Measurements from ENCODE around the gene SPATA7. TPM values are rescaled to one million over a fixed set of nuclear protein-coding genes. Genes with fewer than 3 reads are reported as not detected.

Gene SPATA7
- total RNA-seq, 1 experiment from 2014 or later = 8.0 TPM

- TF ChIP-seq ZBTB43 (CRISPR knock-in tag; IDR thresholded peaks at IDR 0.05) (no peak), HMGXB4 (CRISPR knock-in tag; IDR thresholded peaks at IDR 0.05) (peak; percentile 74; the same call in 1 of the 2 replicates), MAX (CRISPR knock-in tag; IDR thresholded peaks at IDR 0.05) (peak; percentile 64), ELF4 (CRISPR knock-in tag; IDR thresholded peaks at IDR 0.05; ENCODE audit: low read depth) (no peak), CBFB (CRISPR knock-in tag; IDR thresholded peaks at IDR 0.05; ENCODE audit: low read depth) (0 out of 2 replicates have a peak, but pooled peaks have one; percentile 43), JUN (CRISPR knock-in tag; IDR thresholded peaks at IDR 0.05) (no peak), ZNF219 (CRISPR knock-in tag; IDR thresholded peaks at IDR 0.05; ENCODE audit: borderline replicate concordance) (no peak), NFATC4 (CRISPR knock-in tag; IDR thresholded peaks at IDR 0.05) (no peak), ARID4B (CRISPR knock-in tag; IDR thresholded peaks at IDR 0.05; ENCODE audit: borderline replicate concordance) (peak; percentile 62; the same call in 1 of the 2 replicates), FOXJ3 (CRISPR knock-in tag; IDR thresholded peaks at IDR 0.05; ENCODE audit: borderline replicate concordance) (no peak), IRF1 (CRISPR knock-in tag; IDR thresholded peaks at IDR 0.05) (no peak), ZSCAN18 (CRISPR knock-in tag; IDR thresholded peaks at IDR 0.05) (no peak), ATF3 (CRISPR knock-in tag; conservative IDR thresholded peaks at IDR 0.05) (no peak), GRHL2 (CRISPR knock-in tag; IDR thresholded peaks at IDR 0.05; ENCODE audit: insufficient replicate concordance, severe bottlenecking) (no peak), CREM (CRISPR knock-in tag; IDR thresholded peaks at IDR 0.05) (peak; percentile 96), SP1 (CRISPR knock-in tag; conservative IDR thresholded peaks at IDR 0.05) (peak; percentile 64), AFF4 (CRISPR knock-in tag; IDR thresholded peaks at IDR 0.05; ENCODE audit: borderline replicate concordance) (0 out of 2 replicates have a peak, but pooled peaks have one; percentile 34), RORB (CRISPR knock-in tag; IDR thresholded peaks at IDR 0.05) (no peak), ZNF121 (CRISPR knock-in tag; IDR thresholded peaks at IDR 0.05) (no peak), ESRRA (CRISPR knock-in tag; IDR thresholded peaks at IDR 0.05; ENCODE audit: borderline replicate concordance) (no peak), RELA (CRISPR knock-in tag; IDR thresholded peaks at IDR 0.05; ENCODE audit: borderline replicate concordance) (no peak), EMX1 (CRISPR knock-in tag; IDR thresholded peaks at IDR 0.05) (no peak), USF2 (CRISPR knock-in tag; IDR thresholded peaks at IDR 0.05) (peak; percentile 39; the same call in 1 of the 2 replicates)
These were observed at the start of gene SPATA7 (continued) for GRCh38 chr14:88385212-88386101.

Data from WTC11 (cell line).